Fibroblast of lung (primary cell): ENCODE results near the gene GRID1. TPM values are rescaled to one million over a fixed set of nuclear protein-coding genes. Genes with fewer than 3 reads are reported as not detected.

Experiments used
- DNase-seq, 2 donors: peaks; one replicate each; pipeline versions ENCODE4 v3.0.0 to v3.0.0-alpha.2; 2010; ENCODE audit warnings: low read depth in 2 of 2
- H2AFZ ChIP-seq: 2 replicates; pipeline ENCODE4 v1.5.1; 2012; ENCODE audit warnings: low read length, control low read depth, inconsistent platforms
- H3K27ac ChIP-seq: 2 replicates; pipeline ENCODE4 v1.5.1; 2011; ENCODE audit warnings: low read length, control low read depth; ENCODE audit not compliant: insufficient read depth
- H3K27me3 ChIP-seq: 2 replicates; pipeline ENCODE4 v1.5.1; 2011; ENCODE audit warnings: mild to moderate bottlenecking, low read length; ENCODE audit not compliant: control insufficient read depth, insufficient read depth
- H3K36me3 ChIP-seq: 2 replicates; pipeline ENCODE4 v1.5.1; 2011; ENCODE audit warnings: low read length; ENCODE audit not compliant: control insufficient read depth, insufficient read depth
- H3K4me1 ChIP-seq: 2 replicates; pipeline ENCODE4 v1.5.1; 2011; ENCODE audit warnings: low read length; ENCODE audit not compliant: control insufficient read depth, insufficient read depth; ENCODE audit errors: extremely low read depth
- H3K4me2 ChIP-seq: 2 replicates; pipeline ENCODE4 v1.5.1; 2011; ENCODE audit warnings: low read length, control low read depth; ENCODE audit not compliant: insufficient read depth; ENCODE audit errors: extremely low read depth
- H3K4me3 ChIP-seq, 4 experiments: fragments of 200-600 bp in 1 of 4; sonication (generic) in 1 of 4; replicated peaks in 1 of 4; 2 replicates each; pipeline ENCODE4 v1.5.1; 2011 to 2016; ENCODE audit warnings: low read length in 4 of 4, low read depth in 3 of 4, mild to moderate bottlenecking in 3 of 4, control low read depth in 2 of 4, inconsistent platforms in 1 of 4, mixed read lengths in 1 of 4; ENCODE audit not compliant: insufficient read depth in 1 of 4; ENCODE audit errors: control extremely low read depth in 1 of 4
- H3K79me2 ChIP-seq: 2 replicates; pipeline ENCODE4 v1.5.1; 2012; ENCODE audit warnings: mild to moderate bottlenecking, low read length, inconsistent platforms; ENCODE audit not compliant: control insufficient read depth, insufficient read depth
- H3K9ac ChIP-seq: 2 replicates; pipeline ENCODE4 v1.5.1; 2011; ENCODE audit warnings: mild to moderate bottlenecking, low read length, control low read depth; ENCODE audit not compliant: insufficient read depth
- H3K9me3 ChIP-seq: 2 replicates; pipeline ENCODE4 v1.5.1; 2012; ENCODE audit warnings: low read depth, low read length; ENCODE audit not compliant: control insufficient read depth, insufficient read depth
- H4K20me1 ChIP-seq: 2 replicates; pipeline ENCODE4 v1.5.1; 2011; ENCODE audit warnings: low read length; ENCODE audit not compliant: control insufficient read depth, insufficient read depth; ENCODE audit errors: extremely low read depth
- CTCF ChIP-seq, 2 donors: IDR thresholded peaks in 1 of 2; conservative IDR thresholded peaks in 1 of 2; 1 replicate in 1 of 2; 2 replicates in 1 of 2; pipeline ENCODE4 v1.5.1; 2011 to 2012; ENCODE audit warnings: low read length in 2 of 2, control low read depth in 1 of 2, inconsistent platforms in 1 of 2, low read depth in 1 of 2, mild to moderate bottlenecking in 1 of 2
- EZH2 ChIP-seq: IDR thresholded peaks from 2 replicates; pipeline ENCODE4 v1.5.1; 2012; ENCODE audit warnings: low read length, control low read depth, mild to moderate bottlenecking; ENCODE audit errors: missing control alignments
- polyA plus RNA-seq, 2 donors: library from polyadenylated mRNA; depleted of rRNA in 1 of 2; stranded (reverse) in 1 of 2; unstranded in 1 of 2; fragments of >200 nt; gene quantifications; 2 replicates each; pipeline ENCODE4 v1.2.1, GENCODE V29; 2011 to 2012; ENCODE audit warnings: missing spikeins in 1 of 2
- total RNA-seq: library from RNA; depleted of rRNA; stranded (reverse); fragments of >200 nt; gene quantifications from 2 replicates; pipeline ENCODE4 v1.2.1, GENCODE V29; 2014

The GRID1 gene
- total and polyA plus RNA-seq, 2 donors (not counting 1 experiment from before 2014, with no cell fraction given): 0.03 to 0.33 TPM

- no peak overlapping the region for H3K4me2 ChIP-seq
- no peaks in the 10 kb centered on the region for H3K36me3 ChIP-seq
- peaks cover 10% of the 10 kb centered on the region for H3K27me3 ChIP-seq
- no peak overlapping the region for H3K9ac ChIP-seq
- H3K27ac ChIP-seq: no peak overlapping the region
- H4K20me1 ChIP-seq: no peaks in the 10 kb centered on the region
- no peaks in the 10 kb centered on the region for H3K79me2 ChIP-seq
- no peaks in the 10 kb centered on the region for H3K4me1 ChIP-seq
- H3K4me3 ChIP-seq: no peak overlapping the region
- H3K9me3 ChIP-seq: no peaks in the 10 kb centered on the region
- no peak for DNase-seq
- TF ChIP-seq CTCF (conservative IDR thresholded peaks at IDR 0.05 in 1 of 2, IDR thresholded peaks at IDR 0.05 in 1 of 2; ENCODE audit: low read depth in 1 of 2, low read length in 2 of 2) (no peak), EZH2 (no peak)
- no peak overlapping the region for H2AFZ ChIP-seq
Measured at GRCh38 chr10:86374664-86375063, 8.1 kb upstream of the GRID1 start.

GRCh38 chr10:86373828-86374227 is 7.2 kb upstream of the GRID1 start:
- no peaks in the 10 kb centered on the region for H3K9me3 ChIP-seq
- H3K27me3 ChIP-seq: peaks cover 18% of the 10 kb centered on the region
- H3K4me1 ChIP-seq: no peaks in the 10 kb centered on the region
- no peak overlapping the region for H3K4me2 ChIP-seq
- H4K20me1 ChIP-seq: no peaks in the 10 kb centered on the region
- no peak overlapping the region for H3K27ac ChIP-seq
- no peaks in the 10 kb centered on the region for H3K36me3 ChIP-seq
- H3K9ac ChIP-seq: no peak overlapping the region
- no peaks in the 10 kb centered on the region for H3K79me2 ChIP-seq
- H2AFZ ChIP-seq: no peak overlapping the region
- TF ChIP-seq CTCF (conservative IDR thresholded peaks at IDR 0.05 in 1 of 2, IDR thresholded peaks at IDR 0.05 in 1 of 2; ENCODE audit: low read depth in 1 of 2, low read length in 2 of 2) (no peak), EZH2 (no peak)
- DNase-seq: no peak
- H3K4me3 ChIP-seq: no peak overlapping the region

GRCh38 chr10:86373251-86373650 is 6.7 kb upstream of the GRID1 start:
- H3K4me1 ChIP-seq: no peaks in the 10 kb centered on the region
- no peak overlapping the region for H3K9ac ChIP-seq
- H3K9me3 ChIP-seq: no peaks in the 10 kb centered on the region
- H3K27ac ChIP-seq: no peak overlapping the region
- H2AFZ ChIP-seq: no peak overlapping the region
- H3K36me3 ChIP-seq: no peaks in the 10 kb centered on the region
- H3K79me2 ChIP-seq: no peaks in the 10 kb centered on the region
- H3K4me3 ChIP-seq: no peak overlapping the region
- H4K20me1 ChIP-seq: no peaks in the 10 kb centered on the region
- TF ChIP-seq EZH2: no peak
- TF ChIP-seq CTCF (conservative IDR thresholded peaks at IDR 0.05 in 1 of 2, IDR thresholded peaks at IDR 0.05 in 1 of 2; ENCODE audit: low read depth in 1 of 2, low read length in 2 of 2): no peak
- no peak overlapping the region for H3K4me2 ChIP-seq
- peaks cover 24% of the 10 kb centered on the region for H3K27me3 ChIP-seq
- no peak for DNase-seq
